Kidney (tissue), 14 donors: Measurements from ENCODE around the gene CALY. TPM values are rescaled to one million over a fixed set of nuclear protein-coding genes. Genes with fewer than 3 reads are reported as not detected.

Experiments
- DNase-seq, 5 donors: peaks; one replicate each; pipeline ENCODE4 v3.0.0-alpha.2; 2013 to 2020
- FAIRE-seq: peaks from 2 replicates; lab custom pipeline; 2012; peaks lifted over from hg19 to GRCh38; lab: Jason Lieb, UNC
- H3K27ac ChIP-seq, 2 donors: one replicate each; pipeline ENCODE4 v1.7.0; 2013; ENCODE audit warnings: low read depth in 2 of 2, low read length in 2 of 2, inconsistent platforms in 1 of 2
- H3K27me3 ChIP-seq: one replicate; pipeline ENCODE4 v1.7.1; 2013; ENCODE audit warnings: low read length, inconsistent platforms; ENCODE audit not compliant: control insufficient read depth, insufficient read depth
- H3K36me3 ChIP-seq, 3 donors: one replicate each; pipeline versions ENCODE4 v1.7.0 to v1.7.1; 2013; ENCODE audit warnings: low read length in 3 of 3, control low read depth in 1 of 3, inconsistent platforms in 1 of 3; ENCODE audit not compliant: insufficient read depth in 3 of 3, control insufficient read depth in 2 of 3
- H3K4me1 ChIP-seq, 3 donors: one replicate each; pipeline versions ENCODE4 v1.7.0 to v1.7.1; 2013; ENCODE audit warnings: low read length in 3 of 3, inconsistent platforms in 1 of 3, low read depth in 1 of 3; ENCODE audit not compliant: control insufficient read depth in 2 of 3, insufficient read depth in 2 of 3
- H3K4me3 ChIP-seq, 3 donors: one replicate each; pipeline versions ENCODE4 v1.7.0 to v1.8.1; 2013; ENCODE audit warnings: low read length in 3 of 3, control low read depth in 1 of 3, inconsistent platforms in 1 of 3
- H3K9ac ChIP-seq, 3 donors: one replicate each; pipeline versions ENCODE4 v1.7.0 to v1.7.1; 2013; ENCODE audit warnings: low read length in 3 of 3, control low read depth in 1 of 3, inconsistent platforms in 1 of 3
- H3K9me3 ChIP-seq, 3 donors: one replicate each; pipeline versions ENCODE4 v1.7.0 to v1.7.1; 2013; ENCODE audit warnings: low read length in 3 of 3, control low read depth in 1 of 3, inconsistent platforms in 1 of 3; ENCODE audit not compliant: control insufficient read depth in 2 of 3, insufficient read depth in 1 of 3
- intact Hi-C: fragments of 100-400 bp; cut with DNase I; formaldehyde crosslinking; loops from one replicate; pipeline ENCODE4 v1.11.1; 2022
- polyA plus RNA-seq: library from polyadenylated mRNA; stranded (reverse); fragments of 350-450 nt; fragmentation: Illumina TruSeq; extraction: RNeasy Lipid Tissue Mini Kit (QIAGEN cat#74804); gene quantifications from one replicate; pipeline ENCODE4 v1.2.3, GENCODE V29; 2014; ENCODE audit warnings: low read depth, low replicate concordance; ENCODE audit not compliant: insufficient read depth
- total RNA-seq: library from RNA; stranded (reverse); fragmentation: NEBNext Ultra II Directional; extraction: Animal tissue kit (Norgen Biotek cat#: 25700); gene quantifications from one replicate; pipeline ENCODE4 v1.2.1, GENCODE V29; 2021
- TF ChIP-seq, protein P1 (sequence below): IDR thresholded peaks from 3 replicates; pipeline ENCODE4 v1.5.1; 2012; ENCODE audit warnings: mild to moderate bottlenecking, moderate library complexity, borderline replicate concordance; ENCODE audit not compliant: insufficient read depth; ENCODE audit errors: extremely low read depth
- donor health status: control.
- donor health status: control.
- donor health status: control.
- donor health status: control.
- donor health status: control.
- donor health status: DM: yes; HTN: yes; CAD: no.
- donor health status: Normal renal cell carcinoma (clear cell type).

The CALY gene
- total and polyA plus RNA-seq, 2 donors from 2014 or later, result 0.41 to 0.54 TPM

DNA sequence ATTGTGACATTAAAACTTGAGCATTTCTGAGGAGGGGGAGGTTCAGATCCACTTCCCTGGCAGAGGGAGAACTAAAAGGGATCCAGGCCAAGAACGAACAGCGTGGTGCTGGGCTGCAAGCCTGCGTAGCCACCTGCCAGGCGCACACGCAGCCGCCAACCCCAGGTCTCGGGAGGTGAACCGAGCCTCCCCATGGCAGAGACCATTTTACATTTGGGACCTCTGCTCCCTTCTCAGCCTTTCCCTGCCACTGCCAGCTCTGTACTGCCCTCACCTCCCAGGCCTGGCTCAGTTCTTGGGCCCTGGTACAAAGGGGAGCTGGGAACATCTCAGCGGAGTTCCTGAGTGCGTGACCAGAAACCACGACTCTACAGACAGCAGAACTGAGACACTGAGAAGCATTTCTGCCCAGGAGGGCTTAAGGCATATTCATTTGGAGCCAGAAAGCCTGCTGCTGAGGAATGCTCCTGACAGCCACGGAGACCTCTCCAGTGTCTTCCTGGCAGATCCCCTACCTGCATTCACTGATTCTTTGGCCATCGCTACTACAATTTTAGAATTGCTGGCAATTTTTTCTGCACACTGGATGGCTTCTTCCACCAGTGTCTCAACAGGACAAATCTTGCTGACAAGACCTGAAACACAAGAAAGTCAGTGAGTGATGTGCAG, 28.9 kb upstream of the CALY start:
- no peaks in the 10 kb centered on the region for H3K9me3 ChIP-seq
- no peak overlapping the region for H3K4me3 ChIP-seq
- TF ChIP-seq, protein P1, sequence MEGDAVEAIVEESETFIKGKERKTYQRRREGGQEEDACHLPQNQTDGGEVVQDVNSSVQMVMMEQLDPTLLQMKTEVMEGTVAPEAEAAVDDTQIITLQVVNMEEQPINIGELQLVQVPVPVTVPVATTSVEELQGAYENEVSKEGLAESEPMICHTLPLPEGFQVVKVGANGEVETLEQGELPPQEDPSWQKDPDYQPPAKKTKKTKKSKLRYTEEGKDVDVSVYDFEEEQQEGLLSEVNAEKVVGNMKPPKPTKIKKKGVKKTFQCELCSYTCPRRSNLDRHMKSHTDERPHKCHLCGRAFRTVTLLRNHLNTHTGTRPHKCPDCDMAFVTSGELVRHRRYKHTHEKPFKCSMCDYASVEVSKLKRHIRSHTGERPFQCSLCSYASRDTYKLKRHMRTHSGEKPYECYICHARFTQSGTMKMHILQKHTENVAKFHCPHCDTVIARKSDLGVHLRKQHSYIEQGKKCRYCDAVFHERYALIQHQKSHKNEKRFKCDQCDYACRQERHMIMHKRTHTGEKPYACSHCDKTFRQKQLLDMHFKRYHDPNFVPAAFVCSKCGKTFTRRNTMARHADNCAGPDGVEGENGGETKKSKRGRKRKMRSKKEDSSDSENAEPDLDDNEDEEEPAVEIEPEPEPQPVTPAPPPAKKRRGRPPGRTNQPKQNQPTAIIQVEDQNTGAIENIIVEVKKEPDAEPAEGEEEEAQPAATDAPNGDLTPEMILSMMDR, result no peak
- DNase-seq (no peak), FAIRE-seq (no peak)
- H3K4me1 ChIP-seq, result no peaks in the 10 kb centered on the region
- H3K27me3 ChIP-seq, result no peaks in the 10 kb centered on the region
- intact Hi-C loops, result no loop called here
- H3K27ac ChIP-seq, result no peak overlapping the region
- peaks cover 5 to 61% (median 31%) of the 10 kb centered on the region in 3 donors for H3K36me3 ChIP-seq
- no peak overlapping the region for H3K9ac ChIP-seq

DNA sequence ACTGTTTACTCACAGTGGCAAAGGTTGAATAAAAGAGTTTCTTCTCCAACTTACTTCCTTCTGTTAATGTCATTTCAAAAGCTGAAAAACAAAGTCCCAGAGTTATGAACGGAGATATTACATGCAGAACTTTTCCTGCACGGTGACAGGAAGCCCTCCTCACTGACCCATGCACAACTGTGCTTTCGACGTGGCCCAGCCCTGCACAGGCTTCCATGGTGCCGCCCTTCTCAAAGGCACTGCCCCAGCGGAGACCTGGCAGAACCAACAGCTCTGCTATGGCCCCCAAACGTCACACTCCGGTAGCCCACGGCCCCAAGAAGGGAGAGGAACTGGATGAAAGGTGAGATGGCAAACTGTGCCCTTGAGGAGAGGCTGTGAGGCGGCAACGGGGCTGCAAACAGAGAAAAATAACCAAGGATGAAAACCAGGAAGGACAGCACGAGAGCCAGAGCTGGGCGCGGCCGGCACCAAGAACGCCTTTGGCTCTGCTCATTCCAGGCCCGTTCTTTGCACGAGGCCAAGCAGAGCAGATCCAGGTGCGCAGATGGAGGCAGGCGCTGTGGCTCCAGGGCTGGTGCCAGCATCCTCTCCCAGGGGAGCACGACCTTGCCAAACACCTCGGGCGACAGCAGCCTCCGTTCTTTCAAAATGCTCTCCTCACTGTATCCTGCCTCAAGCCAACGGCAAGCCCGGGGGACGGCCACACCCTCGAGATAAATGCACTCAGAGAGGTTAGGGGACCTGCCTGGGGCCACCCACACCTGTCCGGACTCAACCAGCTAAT, 28.1 kb upstream of the CALY start:
- TF ChIP-seq, protein P1, result no peak
- Histone ChIP-seq H3K9ac (no peak overlapping the region), H3K27me3 (no peaks in the 10 kb centered on the region), H3K36me3 (peaks cover 5 to 56% (median 23%) of the 10 kb centered on the region in 3 donors), H3K27ac (no peak overlapping the region), H3K4me1 (peaks cover 0 to 2% (median 0%) of the 10 kb centered on the region in 3 donors), H3K4me3 (no peak overlapping the region), H3K9me3 (no peaks in the 10 kb centered on the region)
- FAIRE-seq (no peak), DNase-seq (no peak)
- intact Hi-C loops, result no loop called here

DNA sequence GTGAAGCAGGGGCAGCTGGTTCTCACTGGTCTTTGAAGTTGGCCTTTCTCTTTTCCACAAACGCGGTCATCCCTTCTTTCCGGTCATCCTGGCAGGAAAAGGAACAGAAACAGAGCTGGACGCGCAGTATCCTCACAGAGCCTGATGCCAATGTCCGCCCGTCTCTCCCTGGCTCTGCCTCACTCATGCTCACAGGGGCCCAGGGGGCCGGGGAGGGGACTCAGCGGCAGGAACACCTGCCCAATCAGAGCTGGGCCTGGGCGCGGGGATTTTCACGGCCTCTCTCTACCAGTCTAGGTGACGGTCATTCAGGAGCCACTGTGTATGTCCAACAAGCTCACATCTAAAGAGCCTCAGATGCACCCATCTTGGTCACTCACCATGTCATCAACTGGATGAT, 26.1 kb upstream of the CALY start:
- no peak for DNase-seq
- TF ChIP-seq, protein P1, result no peak
- Histone ChIP-seq H3K27me3 (no peaks in the 10 kb centered on the region), H3K4me3 (no peak overlapping the region), H3K36me3 (peaks cover 2 to 37% (median 17%) of the 10 kb centered on the region in 3 donors), H3K9me3 (no peaks in the 10 kb centered on the region), H3K4me1 (peaks cover 0 to 2% (median 0%) of the 10 kb centered on the region in 3 donors), H3K27ac (no peak overlapping the region), H3K9ac (no peak overlapping the region)
- no peak for FAIRE-seq
- intact Hi-C loops, result no loop called here
